Omental fat pad (tissue), 4 donors: ENCODE data around the gene ZFYVE28. TPM values are rescaled to one million over a fixed set of nuclear protein-coding genes. Genes with fewer than 3 reads are reported as not detected.
"Not testable (repeated sequence)": the region's sequence is repeated elsewhere in the genome, so short reads cannot be mapped to it uniquely, and the experiment has no call there.

Experiments used
- ATAC-seq: fragments of 150-250 bp; one replicate; pipeline ENCODE4 v1.9.1; 2016; ENCODE audit warnings: mild to moderate bottlenecking, moderate library complexity; ENCODE audit not compliant: low FRiP score
- DNase-seq: peaks from one replicate; pipeline ENCODE4 v3.0.0-alpha.2; 2019; ENCODE audit warnings: low spot score
- CTCF ChIP-seq, 3 donors: fragments of 450-650 bp; IDR thresholded peaks; one replicate each; pipeline ENCODE4 v1.5.1; 2016 to 2017; ENCODE audit warnings: antibody characterized with exemption in 3 of 3, mild to moderate bottlenecking in 3 of 3, moderate library complexity in 2 of 3
- total RNA-seq, 4 donors: library from RNA; depleted of rRNA; stranded (reverse); fragments of >200 nt; gene quantifications; one replicate each; pipeline ENCODE4 v1.1.0, GENCODE V29; 2016

Gene ZFYVE28
- total RNA-seq, 4 donors from 2014 or later = 7.1 to 24.5 (median 16.7) TPM

GRCh38 chr4:2283199-2283711, 135.2 kb downstream of the ZFYVE28 start:
- no peak for DNase-seq
- no peak for TF ChIP-seq CTCF (IDR thresholded peaks at IDR 0.05)
- ATAC-seq = no peak

GRCh38 chr4:2281575-2282343, 136.7 kb downstream of the ZFYVE28 start:
- ATAC-seq (no peak), DNase-seq (no peak)
- no peak for TF ChIP-seq CTCF (IDR thresholded peaks at IDR 0.05)

GRCh38 chr4:2280531-2281300, 137.7 kb downstream of the ZFYVE28 start:
- TF ChIP-seq CTCF (IDR thresholded peaks at IDR 0.05) = no peak
- ATAC-seq = no peak
- DNase-seq = no peak

GRCh38 chr4:2277956-2278355, 140.5 kb downstream of the ZFYVE28 start:
- no peak for ATAC-seq
- no peak for DNase-seq
- no peak for TF ChIP-seq CTCF (IDR thresholded peaks at IDR 0.05)

- ATAC-seq (no peak), DNase-seq (no peak)
- TF ChIP-seq CTCF (IDR thresholded peaks at IDR 0.05) = no peak
These were observed 141.7 kb downstream of the ZFYVE28 start for GRCh38 chr4:2276581-2277325.

GRCh38 chr4:2275546-2276251, 142.7 kb downstream of the ZFYVE28 start:
- no peak for TF ChIP-seq CTCF (IDR thresholded peaks at IDR 0.05)
- no peak for ATAC-seq
- no peak for DNase-seq

GRCh38 chr4:2275044-2275397, 143.4 kb downstream of the ZFYVE28 start:
- not testable (repeated sequence) for DNase-seq

More at GRCh38 chr4:2275044-2275397, 143.4 kb downstream of the ZFYVE28 start:
- ATAC-seq = not testable (repeated sequence)
